Fibroblast of pulmonary artery (primary cell): ENCODE measurements around the gene GRIN2B.

Experiments used
- DNase-seq: peaks from one replicate; pipeline ENCODE4 v3.0.0-alpha.2; 2010; ENCODE audit warnings: low read depth
- H3K4me3 ChIP-seq: replicated peaks from 2 replicates; pipeline ENCODE4 v1.5.1; 2011; ENCODE audit warnings: low read depth, mild to moderate bottlenecking, control low read depth, low read length, moderate library complexity
- TF ChIP-seq, protein P1 (sequence below): IDR thresholded peaks from 2 replicates; pipeline ENCODE4 v1.5.1; 2011; ENCODE audit warnings: mild to moderate bottlenecking, control low read depth, low read length, inconsistent platforms; ENCODE audit errors: missing control alignments

GRIN2B gene

DNA sequence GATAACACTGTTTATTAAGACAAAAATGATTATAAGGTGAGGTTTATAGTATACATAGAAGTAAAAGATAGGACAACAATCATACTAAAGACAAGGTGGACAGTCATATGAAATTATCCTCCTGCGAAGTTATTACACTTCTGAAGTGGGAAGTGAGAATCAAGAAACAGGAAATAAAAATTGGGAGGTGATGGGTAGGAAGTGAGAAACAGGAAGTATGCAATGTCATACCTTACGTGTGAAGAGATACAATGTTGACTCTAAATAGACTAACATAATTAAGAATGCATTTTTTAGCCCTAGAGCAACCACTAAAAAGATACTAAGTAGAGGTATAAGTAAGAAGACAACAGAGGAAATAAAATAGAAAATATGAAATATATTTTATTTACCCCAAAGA, 43.7 kb downstream of the GRIN2B start:
- TF ChIP-seq, protein P1, sequence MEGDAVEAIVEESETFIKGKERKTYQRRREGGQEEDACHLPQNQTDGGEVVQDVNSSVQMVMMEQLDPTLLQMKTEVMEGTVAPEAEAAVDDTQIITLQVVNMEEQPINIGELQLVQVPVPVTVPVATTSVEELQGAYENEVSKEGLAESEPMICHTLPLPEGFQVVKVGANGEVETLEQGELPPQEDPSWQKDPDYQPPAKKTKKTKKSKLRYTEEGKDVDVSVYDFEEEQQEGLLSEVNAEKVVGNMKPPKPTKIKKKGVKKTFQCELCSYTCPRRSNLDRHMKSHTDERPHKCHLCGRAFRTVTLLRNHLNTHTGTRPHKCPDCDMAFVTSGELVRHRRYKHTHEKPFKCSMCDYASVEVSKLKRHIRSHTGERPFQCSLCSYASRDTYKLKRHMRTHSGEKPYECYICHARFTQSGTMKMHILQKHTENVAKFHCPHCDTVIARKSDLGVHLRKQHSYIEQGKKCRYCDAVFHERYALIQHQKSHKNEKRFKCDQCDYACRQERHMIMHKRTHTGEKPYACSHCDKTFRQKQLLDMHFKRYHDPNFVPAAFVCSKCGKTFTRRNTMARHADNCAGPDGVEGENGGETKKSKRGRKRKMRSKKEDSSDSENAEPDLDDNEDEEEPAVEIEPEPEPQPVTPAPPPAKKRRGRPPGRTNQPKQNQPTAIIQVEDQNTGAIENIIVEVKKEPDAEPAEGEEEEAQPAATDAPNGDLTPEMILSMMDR = no peak
- no peak for DNase-seq
- no peak overlapping the region for H3K4me3 ChIP-seq

DNA sequence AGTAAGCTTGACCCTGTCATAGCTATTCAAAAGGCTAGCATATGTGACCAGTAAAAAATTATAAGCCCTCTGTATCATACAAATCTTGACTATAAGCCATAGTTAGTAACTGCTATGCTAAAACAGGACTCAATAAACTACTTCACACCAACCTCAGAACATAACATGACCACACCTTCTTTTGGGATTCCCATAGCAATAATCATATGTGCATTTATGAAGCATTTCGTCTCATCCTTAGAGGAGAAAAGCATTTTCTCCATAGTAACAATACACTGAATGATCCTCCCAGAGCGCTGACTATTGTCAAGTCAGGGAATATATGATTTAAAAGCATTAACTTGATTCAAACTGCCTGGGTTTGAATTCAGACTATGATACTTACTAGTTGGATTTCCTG, 46.2 kb downstream of the GRIN2B start:
- no peak overlapping the region for H3K4me3 ChIP-seq
- TF ChIP-seq, protein P1 = no peak
- DNase-seq = no peak
